ACHN (cell line): Measurements from ENCODE around the gene HUS1.
"Not testable (repeated sequence)": the region's sequence is repeated elsewhere in the genome, so short reads cannot be mapped to it uniquely, and the experiment has no call there.

Experiments used
- DNase-seq: peaks from one replicate; pipeline ENCODE4 v3.0.0-alpha.2; 2015
- in situ Hi-C: cut with HindIII; loops from 2 replicates; pipeline ENCODE4 v1.10.0; 2017; ENCODE audit warnings: low sequenced_read_pairs, low pct_ligation_motif_present, low pct_unique_long_range_greater_than_20kb

Gene HUS1

GRCh38 chr7:47988496-47989386, 9.3 kb upstream of the HUS1 start:
- DNase-seq, result peak; percentile 46
- in situ Hi-C loops, result loop anchor here (25.0 kb wide), 1 partner anchor 99 kb away; the partner anchor contains the start of gene UPP1

DNA sequence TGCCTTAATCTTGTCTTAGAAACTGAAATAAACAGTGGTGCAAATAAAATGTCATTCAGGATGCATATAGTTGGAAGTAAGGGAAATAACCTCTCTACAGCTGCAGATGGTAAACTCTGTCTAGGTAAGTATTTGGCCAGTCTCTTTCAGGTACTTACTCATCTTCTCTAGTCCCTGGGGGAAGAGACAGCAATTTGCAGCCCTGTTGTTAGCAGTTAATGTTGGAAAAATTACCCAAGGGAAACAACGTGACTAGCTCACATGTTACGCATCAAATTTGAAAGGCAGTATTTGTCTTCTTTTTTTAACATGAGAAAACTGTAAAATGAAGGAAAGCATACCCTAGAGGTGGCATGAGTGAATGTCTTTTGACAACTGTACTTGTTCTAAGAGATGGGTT, 3.2 kb upstream of the HUS1 start:
- DNase-seq, result no peak
- in situ Hi-C loops, result loop anchor here (25.0 kb wide), 1 partner anchor 105 kb away; the partner anchor contains the start of gene UPP1

DNA sequence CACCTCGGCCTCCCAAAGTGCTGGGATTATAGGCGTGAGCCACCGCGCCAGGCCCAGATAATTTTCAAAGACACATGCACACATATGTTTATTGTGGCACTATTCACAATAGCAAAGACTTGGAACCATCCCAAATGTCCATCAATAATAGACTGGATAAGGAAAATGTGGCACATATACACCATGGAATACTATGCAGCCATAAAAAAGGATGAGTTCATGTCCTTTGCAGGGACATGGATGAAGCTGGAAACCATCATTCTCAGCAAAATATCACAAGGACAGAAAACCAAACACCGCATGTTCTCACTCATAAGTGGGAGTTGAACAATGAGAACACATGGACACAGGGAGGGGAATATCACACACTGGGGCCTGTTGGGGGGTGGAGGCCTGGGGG, 1.2 kb upstream of the HUS1 start:
- in situ Hi-C loops, result loop anchor here (25.0 kb wide), 1 partner anchor 107 kb away; the partner anchor contains the start of gene UPP1

DNA sequence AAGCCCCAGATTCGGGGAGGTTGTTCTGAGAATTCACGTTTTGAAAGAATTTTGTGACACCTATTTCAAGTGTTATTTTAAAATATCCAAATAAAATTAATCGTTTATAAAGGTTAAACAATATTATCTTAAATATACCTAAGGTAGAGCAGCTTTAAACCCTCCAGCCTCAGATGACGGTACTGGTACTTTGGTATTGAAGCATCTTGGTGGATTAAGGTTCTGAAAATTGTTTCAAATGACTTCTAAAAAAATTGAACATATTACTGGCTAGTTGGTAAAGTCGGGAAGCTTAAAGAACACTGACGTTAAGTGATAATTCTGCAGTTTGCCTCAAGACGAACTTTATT, 392 bp upstream of the HUS1 start:
- in situ Hi-C loops, result loop anchor here (25.0 kb wide), 1 partner anchor 107 kb away; the partner anchor contains the start of gene UPP1

More for the DNA sequence above, 1.2 kb upstream of the HUS1 start:
- not testable (repeated sequence) for DNase-seq

DNA sequence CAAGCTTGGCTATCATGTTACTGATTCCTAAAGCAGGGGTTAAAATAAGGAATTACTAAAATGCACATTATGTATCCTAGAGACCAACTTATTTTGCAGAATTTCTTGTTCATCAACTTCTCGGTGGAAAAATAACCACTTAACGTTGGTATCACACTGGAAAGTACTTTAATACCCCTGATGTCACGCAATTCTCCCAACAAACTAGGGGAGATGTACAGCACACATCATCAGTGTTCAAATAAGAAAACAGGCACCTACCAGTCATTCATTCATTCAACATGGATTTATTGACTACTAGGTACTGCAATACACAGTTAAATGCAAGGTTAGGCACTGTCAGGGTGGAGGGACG, 648 bp downstream of the HUS1 start:
- DNase-seq, result no peak
- in situ Hi-C loops, result loop anchor here (25.0 kb wide), 1 partner anchor 109 kb away; the partner anchor contains the start of gene UPP1

More for the DNA sequence above, 392 bp upstream of the HUS1 start:
- no peak for DNase-seq

DNA sequence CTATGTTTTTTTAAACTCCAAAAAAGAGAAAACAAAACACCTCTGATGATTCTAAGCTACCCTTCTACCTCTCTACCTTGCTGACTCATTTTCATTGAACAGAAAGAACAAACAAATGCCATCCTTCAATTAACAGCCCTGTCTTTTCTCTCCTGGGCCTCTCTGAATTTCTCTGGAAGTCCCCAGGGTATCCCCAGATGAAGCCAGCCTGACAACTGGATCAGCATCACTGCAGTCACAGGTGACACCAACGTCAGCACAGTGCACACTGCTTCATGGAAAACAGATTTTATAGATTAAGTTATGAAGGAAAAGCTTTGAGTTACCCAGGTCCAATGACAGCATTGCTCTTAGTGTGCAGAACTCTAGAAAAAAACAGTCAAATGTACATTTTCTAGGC, 5.7 kb downstream of the HUS1 start:
- no peak for DNase-seq
- in situ Hi-C loops, result no loop called here

DNA sequence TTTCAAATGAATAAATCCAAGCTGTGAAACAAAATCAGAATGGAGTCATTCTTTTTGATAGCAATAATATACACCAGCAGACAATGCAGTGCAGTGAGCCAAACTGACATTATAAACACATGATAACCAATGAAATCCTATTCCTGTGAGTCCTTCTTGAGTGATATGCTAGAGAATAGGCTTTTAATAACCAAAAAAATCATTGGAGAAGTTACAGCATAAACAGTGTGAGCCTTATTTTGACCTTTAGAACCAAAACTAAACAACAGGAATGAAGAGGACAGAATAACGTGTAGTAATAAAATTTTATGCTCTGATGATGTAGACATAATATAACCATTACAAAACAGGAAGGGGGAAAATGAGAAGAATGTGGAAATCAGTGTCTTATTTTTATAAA, 8.7 kb downstream of the HUS1 start:
- DNase-seq, result no peak
- in situ Hi-C loops, result no loop called here

DNA sequence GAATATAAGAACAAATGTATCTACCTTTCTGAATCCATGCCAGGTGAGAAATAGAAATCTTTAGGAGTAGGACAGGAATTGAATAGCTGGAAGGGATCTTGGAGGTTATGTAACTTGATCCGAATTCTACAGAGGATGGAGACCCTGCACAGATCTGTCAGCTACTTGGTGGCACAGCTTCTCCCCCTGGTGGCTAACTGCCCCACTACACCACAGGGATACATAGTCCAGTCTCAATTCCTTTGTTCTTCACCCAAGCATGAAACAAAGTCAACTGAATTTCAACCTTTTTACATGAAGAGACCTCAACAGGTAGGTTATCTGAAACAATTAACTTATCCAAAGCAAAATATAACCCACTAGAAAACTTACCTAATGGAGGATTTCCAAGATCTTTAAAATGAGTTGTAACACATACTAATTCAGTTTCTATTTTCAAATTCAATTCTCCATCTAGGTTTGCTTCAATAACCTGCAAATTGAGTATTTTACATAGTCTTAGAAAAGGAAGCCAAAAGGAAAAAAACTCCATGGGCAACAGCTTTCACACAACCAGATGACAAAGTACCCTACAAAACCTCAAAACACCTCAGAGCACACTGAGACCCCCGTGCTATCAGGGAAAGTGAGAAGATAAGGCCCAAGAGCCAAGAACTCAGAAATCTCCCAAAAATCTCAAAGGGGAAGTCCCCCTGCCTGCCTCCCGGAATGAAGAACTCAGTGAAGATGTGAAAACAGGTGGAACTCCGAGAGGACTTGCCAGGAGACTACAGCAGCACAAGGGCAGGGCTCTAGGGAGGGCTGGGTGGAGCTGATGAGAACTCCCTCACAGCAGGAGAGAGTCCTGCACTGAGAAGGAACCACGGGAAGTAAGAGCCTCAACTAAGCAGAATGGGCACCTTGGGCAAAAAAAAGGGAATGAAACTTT, 10.3 kb downstream of the HUS1 start:
- in situ Hi-C loops, result no loop called here
- DNase-seq, result peak; percentile 74

- in situ Hi-C loops, result no loop called here
- DNase-seq, result no peak
Observed at GRCh38 chr7:47967708-47968107, 11.7 kb downstream of the HUS1 start.

GRCh38 chr7:47967123-47967522, 12.3 kb downstream of the HUS1 start:
- no peak for DNase-seq
- in situ Hi-C loops, result no loop called here

- DNase-seq, result no peak
- in situ Hi-C loops, result no loop called here
Observed at GRCh38 chr7:47965456-47965855, 14.0 kb downstream of the HUS1 start.

DNA sequence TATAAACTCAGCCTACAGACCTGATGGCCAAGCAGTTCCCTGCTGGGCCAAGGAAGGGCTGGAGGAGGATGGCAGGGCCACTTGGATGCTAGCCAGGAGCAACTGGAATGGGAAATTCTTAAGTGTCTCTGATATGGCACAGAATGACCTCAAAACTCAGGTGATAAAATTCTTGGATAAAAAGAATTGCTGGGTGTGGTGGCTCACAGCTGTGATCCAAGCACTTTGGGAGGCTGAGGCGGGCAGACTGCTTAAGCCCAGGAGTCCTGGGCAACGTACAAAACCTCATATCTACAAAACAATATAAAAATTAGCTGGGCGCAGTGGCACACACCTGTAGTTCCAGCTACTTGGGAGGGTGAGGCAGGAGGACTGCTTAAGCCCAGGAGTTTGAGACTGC, 17.2 kb downstream of the HUS1 start:
- no peak for DNase-seq
- in situ Hi-C loops, result no loop called here

GRCh38 chr7:47957156-47957555, 22.3 kb downstream of the HUS1 start:
- no peak for DNase-seq
- in situ Hi-C loops, result no loop called here

DNA sequence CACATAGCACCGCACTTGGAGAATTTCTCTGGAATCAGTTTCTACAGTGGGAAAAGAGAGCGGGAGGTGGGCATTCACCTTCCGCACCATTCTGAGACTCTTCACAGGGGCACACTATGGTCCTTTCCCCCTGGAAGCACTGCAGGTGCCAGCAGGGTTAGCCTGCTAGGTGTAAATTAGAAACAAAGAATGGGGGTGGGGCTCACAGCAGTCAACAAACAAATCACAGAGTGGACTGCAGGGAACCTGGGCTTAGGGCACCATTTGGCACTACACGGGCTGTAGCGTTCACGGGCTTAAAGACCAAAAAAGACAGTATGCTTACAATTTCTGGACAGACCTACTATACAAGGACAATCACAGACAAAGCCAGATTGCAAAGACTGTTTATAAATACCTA, 23.2 kb downstream of the HUS1 start:
- DNase-seq, result no peak
- in situ Hi-C loops, result no loop called here

DNA sequence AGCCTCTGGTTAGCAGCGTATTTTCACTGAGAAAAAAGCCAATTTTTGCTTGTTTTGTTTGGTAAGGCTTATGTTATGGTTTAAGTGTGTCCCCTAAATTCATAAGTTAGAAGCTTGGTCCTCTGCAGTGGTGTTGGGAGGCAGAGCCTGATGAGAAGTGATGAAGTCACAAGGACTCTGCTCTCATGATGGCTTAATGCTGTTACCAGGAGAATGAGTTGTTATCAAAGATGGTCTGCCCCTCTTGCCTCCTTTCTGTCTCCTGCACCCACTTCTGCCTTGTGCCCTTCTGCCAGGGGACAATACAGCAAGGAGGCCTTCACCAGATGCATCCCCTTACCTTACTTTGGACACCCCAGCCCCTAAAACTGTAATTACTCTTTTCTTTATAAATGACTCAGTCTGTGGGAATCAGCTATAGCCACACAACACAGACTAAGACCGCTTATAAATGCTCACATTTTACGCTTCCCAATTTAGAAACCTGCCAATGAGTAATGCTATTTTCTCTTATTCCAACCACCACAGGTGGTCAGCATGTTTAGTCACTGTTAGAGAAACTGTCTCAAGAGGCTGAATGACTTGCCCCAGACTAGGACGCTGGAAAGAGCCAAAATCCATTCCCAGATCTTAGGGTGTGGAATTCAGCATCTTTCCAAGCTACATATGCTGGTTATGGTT, 25.0 kb downstream of the HUS1 start:
- in situ Hi-C loops, result no loop called here
- DNase-seq, result no peak

- no peak for DNase-seq
- in situ Hi-C loops, result no loop called here
Observed at GRCh38 chr7:47953822-47954221, 25.6 kb downstream of the HUS1 start.

DNA sequence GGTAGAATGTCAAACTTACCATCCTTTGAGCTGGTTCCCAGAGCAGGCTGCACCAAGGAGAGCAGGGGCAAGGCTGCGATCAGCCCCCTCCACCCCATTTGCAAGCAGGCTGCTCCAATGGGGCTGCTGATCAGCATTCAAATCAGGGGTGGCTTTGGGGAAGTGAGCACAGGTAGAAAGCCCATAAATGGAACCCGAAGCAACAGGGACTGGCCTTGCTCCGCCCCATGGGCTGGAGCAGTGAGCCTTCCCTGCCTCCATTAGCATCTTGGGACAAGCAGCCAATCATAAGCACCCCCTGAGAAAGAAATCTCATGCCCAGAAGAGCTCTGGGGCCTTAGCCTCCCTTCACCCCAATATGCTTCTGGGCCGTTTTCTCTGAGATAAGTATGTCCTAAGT, 27.2 kb downstream of the HUS1 start:
- DNase-seq, result no peak
- in situ Hi-C loops, result no loop called here

DNA sequence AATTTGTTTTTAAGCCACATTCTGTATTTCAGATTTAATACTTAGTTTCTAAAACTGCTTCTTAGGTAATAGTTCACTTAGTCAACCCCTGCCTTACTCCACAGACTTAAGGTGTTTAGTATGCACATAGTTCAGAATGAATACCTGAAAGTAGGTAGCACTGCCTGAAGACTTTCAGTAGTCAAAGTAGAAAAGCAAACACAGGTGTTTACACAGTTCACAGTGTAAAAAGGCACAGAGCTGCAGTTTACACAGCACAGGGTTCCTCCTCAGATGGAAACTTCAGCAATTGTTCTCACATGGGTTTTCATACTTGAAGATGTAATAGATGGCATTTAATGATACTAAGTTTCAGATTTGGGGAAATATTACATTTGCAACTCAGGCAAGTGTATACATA, 28.0 kb downstream of the HUS1 start:
- in situ Hi-C loops, result no loop called here

GRCh38 chr7:47950714-47951113, 28.7 kb downstream of the HUS1 start:
- in situ Hi-C loops, result no loop called here
- DNase-seq, result no peak

More for the DNA sequence above, 28.0 kb downstream of the HUS1 start:
- no peak for DNase-seq
